HG03575 (cell line): Measurements from ENCODE around the gene OR10D3.
"Not testable (repeated sequence)": the region's sequence is repeated elsewhere in the genome, so short reads cannot be mapped to it uniquely, and the experiment has no call there.

Source experiments
- ATAC-seq: cut with Tn5 transposase; IDR thresholded peaks from one replicate; pipeline ENCODE4 v1.9.1; 2021; ENCODE audit not compliant: unreplicated experiment, insufficient number of reproducible peaks, low FRiP score; ENCODE audit errors: extremely low read depth

The OR10D3 gene, protein sequence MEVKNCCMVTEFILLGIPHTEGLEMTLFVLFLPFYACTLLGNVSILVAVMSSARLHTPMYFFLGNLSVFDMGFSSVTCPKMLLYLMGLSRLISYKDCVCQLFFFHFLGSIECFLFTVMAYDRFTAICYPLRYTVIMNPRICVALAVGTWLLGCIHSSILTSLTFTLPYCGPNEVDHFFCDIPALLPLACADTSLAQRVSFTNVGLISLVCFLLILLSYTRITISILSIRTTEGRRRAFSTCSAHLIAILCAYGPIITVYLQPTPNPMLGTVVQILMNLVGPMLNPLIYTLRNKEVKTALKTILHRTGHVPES

DNA sequence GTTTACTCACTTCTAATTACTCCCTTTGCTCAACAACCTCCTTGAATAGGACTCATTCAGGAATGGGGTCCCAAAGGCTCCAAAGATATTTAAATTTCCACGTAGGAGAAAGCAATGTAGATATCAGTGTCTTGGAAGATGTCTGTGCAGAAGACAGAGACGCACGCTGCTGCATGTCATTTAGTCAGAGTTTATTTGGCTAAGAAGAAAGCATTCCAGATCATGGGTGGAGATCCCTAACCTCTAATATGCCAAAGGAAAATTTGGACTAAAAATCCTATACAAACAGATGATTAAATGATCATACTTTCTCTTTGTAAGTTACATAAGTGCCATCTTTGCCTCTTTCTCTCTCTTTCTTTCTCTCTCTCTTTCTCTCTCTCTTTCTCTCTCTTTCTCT lies at the start of gene OR10D3:
OR10D3 (plus strand) TSS at position 278 of the 400 bp plus-strand sequence. CDS start 1,925 bp downstream, outside the sequence.
- no peak for ATAC-seq

DNA sequence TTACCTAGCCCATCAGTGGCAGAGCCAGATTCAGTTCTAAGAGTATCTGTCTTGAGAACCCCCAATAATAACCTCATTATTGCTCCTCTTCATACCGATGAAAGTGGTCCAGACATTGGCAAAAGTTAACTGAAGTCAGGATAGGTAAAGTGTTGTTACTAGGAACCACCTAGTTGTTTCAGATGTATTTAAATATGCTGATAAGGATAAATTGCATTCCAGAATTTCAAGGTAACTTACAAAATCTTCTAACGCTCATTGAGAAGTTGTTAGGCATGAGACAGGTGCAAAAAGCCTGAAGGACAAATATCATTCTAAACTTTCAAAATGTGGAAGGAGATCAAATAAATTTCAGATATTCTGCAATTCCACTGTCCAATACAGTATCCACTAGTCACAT lies 40.1 kb upstream of the OR10D3 start:
- ATAC-seq = no peak

DNA sequence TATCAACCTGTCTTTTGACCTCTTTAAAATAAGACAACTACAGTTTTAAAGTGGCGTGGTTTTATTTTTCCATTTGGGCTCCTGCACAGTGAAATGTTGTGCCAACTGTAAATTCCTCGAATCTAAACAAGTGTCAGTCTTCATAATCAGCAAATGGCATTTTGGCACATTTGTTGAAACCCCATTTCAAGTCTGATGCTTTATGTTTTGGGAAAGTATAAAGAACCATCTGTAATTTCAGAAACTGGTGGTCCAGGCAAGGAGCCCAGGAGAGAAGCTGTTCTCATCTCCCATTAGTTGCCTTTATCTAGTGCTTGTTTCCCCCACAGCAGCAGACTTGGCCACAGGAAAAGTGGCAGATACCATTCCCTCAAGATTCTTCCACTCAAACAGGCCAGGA lies 35.2 kb upstream of the OR10D3 start:
- no peak for ATAC-seq

DNA sequence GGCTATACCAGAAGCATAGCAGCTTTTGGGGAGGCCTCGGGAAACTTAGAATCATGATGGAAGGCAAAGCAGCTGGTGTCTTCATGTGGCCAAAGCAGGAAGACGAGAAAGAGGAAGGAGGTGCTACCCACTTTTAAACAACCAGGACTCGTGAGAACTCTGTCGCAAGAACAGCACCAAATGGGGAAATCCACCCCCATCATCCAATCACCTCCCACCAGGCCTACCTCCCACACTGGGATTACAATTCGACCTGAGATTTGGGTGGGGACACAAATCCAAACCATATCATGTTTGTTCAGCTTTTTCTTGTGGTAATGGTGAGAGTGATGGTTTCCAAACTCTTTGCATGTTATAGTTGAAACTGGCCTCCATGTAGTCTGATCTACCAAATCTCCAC lies 32.5 kb upstream of the OR10D3 start:
- no peak for ATAC-seq

DNA sequence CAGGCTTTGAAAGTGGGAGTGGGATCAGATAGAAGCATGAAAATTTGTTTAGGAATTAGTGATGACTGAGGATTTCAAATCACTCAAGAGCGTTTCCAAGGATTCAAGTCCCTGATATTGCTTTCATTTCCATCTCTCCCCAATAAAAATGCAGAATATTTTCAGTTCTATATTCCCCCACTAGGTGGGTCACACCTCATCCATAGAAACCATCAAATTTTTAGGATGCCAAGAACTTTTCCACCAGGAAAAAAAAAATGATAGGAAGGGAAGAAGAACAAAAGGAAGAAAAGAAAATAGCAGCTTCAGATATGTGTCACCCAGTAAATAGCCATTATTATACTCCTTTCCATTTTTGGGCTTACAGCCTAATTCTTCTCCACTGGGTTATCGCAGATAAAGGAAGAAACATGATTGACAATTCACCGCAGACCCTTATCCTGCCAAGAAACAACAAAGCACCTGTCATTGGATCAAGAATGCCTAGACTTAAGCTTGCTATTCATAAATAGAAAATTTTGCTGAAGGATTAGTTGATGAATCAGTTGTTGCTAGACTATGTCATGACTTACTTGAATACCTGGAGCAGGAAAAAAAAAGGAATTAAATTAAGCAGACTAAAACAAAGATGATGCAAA lies 30.3 kb upstream of the OR10D3 start:
- no peak for ATAC-seq

DNA sequence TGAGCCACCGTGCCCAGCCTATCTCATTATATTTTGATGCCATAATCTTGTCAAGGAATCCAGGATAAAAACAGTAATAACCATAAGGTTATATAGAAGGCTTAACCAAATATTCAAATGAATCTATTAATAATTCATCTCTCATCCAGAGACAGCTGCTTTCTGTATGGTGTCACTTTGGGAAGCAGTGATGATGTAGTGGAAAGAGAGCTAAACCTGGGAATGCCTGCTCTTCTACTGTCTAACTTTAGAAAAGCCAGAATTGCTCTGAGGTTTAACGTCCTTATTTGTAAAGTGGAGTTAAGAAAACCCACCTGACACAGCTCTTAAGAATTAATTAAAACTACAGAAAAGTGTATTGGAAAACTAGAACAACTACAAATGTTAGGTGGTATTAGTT lies 29.3 kb upstream of the OR10D3 start:
- ATAC-seq = no peak

DNA sequence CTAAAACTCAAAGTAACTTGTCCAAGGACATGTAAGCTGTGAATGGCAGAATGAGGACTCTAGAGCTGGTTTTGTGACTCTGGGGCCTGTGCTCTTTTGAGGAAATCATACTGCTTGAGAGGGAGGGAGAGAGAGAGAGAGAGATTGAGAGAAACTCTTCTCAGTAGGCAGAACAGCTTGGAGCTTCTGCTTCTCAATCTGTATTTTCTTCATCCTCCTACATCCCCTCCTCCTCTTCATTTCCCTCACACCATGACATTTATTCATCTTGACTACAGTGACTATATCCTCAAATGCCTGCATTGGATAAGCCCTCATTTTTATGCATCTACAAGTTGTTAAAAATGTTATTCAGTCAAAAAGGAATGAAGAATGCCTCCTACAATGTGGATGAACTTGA lies 23.7 kb upstream of the OR10D3 start:
- ATAC-seq = no peak

DNA sequence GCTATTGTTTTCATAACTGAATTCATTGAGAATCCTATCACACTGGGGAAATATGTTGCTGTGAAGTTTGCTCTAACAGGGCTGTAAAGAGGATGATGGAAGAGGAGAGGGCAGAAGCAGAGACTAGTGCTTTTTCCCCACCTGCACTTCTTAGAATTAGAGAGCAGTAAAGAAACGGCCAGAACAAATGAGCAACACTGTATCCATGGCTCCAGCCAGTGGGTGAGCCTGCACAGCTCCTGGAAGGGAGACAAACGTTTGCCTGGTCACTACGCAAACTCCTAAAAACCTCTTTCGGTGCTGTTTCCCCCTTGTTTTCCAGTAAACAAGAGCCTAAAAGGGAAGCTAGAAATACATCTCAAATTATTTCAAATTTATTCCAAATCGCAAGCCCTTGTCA lies 22.2 kb upstream of the OR10D3 start:
- no peak for ATAC-seq

DNA sequence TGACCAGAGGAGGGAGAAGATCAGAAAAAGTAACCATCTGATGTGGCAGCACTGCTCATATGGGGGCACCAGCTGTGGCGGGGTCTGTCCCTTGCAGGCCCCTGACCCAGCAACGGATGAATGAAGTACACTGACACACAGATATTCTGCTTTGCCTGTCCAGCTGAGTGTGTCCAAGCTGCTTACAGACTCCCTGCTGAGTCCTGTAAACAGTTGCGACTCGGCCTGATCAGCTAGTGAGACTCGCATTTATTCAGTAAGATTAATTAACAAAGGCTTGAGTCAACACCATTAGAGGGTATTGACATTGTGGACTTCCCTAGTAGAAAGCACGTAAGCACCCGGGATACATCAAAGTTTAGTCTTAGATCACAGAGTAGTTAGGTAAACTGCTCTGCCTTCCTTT lies 15.3 kb upstream of the OR10D3 start:
- no peak for ATAC-seq

DNA sequence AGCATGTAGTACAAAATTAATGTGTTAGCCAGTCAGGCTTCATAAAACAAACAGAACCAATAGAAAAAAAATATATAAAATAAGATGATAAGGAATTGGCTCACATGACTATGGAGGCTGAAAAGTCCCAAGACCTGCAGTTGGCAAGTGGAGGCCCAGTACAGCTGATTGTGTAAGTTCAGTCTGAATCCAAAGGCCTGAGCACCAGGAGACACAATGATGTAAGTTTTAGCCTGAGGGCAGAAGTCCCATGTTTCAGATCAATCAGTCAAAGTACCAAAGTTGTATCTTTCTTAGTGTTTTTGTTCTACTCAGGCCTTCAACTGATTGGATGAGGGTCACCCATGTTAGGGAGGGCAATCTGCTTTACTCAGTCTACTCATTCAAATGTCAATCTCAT lies 14.3 kb upstream of the OR10D3 start:
- ATAC-seq = no peak

DNA sequence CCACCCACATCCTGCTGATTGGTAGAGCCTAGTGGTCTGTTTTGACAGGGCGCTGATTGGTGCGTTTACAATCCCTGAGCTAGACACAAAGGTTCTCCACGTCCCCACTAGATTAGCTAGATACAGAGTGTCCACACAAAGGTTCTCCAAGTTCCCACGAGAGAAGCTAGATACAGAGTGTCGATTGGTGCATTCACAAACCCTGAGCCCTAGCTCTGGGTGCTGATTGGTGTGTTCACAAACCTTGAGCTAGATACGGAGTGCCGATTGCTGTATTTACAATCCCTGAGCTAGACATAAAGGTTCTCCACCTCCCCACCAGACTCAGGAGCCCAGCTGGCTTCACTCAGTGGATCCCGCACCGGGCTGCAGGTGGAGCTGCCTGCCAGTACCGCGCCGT lies 12.8 kb upstream of the OR10D3 start:
- ATAC-seq = not testable (repeated sequence)

DNA sequence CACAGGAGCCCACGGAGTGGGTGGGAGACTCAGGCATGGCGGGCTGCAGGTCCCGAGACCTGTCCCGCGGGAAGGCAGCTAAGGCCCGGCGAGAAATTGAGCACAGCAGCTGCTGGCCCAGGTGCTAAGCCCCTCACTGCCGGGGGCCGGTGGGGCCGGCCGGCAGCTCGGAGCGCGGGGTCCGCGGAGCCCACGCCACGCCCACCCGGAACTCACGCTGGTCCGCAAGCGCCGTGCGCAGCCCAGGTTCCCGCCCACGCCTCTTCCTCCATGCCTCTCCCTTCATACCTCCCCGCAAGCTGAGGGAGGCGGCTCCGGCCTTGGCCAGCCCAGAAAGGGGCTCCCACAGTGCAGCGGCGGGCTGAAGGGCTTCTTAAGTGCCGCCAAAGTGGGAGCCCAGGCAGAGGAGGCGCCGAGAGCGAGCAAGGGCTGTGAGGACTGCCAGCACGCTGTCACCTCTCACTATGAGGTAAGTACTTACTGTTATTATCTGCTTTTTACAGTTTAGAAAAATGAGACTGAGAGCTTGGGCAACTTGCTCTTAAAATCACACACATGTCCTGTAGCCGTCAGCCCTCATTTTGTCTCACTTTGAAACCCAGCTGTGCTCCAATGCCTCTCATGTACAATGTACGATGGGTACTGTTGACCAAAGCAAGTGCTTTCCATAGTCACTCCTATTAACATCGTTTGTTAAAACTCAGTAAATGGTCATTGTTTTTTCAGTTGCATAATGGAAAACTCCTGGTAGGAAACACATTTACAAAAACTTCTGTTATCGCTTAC lies 12.2 kb upstream of the OR10D3 start:
- no peak for ATAC-seq

DNA sequence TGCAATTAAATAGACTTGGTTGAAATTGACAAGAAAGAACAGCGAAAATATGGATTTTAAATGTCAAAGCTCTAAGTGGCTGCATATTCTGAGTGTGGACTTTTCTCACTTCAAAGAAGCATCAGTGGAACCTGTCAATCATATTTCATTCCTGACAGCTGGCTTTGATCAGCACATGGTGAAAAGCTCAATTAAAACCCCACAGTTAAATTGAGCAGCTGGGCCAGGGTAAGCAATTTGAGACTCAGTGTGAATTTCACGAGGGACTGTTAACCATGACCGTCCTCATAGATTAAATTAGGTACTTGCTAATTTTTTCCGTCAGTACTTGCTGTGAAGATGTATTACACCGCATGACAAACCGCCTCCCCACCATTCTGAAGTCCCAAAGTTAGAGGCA lies 11.0 kb upstream of the OR10D3 start:
- ATAC-seq = no peak

DNA sequence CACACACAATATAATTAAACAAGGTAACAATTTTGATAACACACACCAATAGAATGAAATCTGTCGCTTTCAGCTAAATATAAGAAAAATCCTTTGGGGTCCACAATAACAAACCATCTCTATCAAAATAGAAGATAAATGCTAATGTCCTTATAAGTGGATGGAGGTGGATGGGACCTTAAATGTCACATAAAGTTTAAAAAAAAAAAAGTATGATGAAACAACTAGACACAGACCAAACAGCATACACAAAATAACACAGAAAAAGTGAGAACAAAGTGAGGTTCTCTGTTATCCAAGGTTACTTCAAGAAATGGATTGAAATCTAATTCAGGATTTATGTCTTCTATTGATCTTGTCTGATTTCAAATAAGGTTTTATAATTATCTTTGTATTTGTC lies 10.5 kb upstream of the OR10D3 start:
- ATAC-seq = no peak

DNA sequence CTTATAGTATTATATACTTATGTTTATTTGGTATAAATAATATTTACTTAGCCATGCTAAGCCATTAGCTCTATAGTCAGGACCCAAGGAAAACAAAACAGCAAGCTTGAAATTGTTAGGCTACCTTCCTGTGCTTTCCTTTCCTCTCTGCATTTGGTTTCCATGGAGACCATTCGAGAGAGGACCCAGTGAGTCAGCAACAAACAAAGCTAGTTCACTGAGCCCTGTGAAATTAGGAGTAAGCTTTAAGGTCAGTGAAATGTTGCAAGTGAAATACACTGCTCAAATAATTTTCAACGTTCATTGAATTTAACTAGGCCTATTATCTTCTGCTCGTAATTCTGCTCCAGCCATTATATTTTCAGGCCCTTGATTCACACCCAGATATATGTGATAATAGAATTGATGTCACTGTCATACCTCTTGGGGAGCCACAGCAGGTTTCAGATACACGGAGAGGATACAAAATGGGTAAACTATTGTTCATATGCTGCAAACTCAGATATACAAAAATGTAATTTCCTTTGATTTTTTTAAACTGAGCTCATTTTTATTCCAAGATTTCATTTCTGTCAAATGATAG lies 9.1 kb upstream of the OR10D3 start:
- ATAC-seq = no peak

DNA sequence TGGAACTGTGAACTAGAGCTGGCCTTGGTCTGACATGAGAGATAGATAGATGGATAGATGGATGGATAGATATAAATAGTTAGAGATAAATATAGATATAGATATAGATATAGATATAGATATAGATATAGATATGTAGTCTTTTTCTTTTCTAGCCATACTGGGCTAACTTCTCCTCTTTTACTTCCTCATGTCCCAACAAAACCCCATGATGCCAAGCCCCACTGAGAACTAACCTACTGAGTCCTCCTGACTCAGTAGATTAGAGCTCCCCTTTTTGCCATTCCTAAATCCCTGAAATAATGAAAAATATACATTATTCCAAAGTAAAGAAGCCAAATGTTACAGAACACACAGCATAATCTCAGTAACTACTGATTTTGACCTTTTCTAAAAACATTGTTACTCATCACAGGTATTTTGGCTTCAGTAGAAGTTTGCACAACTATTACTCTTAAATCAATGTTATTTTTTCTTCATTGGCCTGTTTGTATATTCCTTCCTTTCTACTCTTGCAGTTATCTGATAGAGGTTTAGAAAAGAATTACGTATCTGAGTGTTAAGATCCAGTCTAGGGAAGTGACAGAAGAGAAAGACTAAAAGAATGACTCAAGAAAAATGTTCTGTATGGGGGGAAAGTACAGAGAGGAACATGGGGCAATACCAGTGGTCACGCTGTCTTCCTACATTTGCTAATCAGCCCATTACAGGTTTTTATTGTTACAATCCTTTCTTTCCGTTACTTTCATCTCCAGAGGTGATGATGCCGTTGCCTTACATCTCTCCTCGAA lies 6.0 kb upstream of the OR10D3 start:
- no peak for ATAC-seq

DNA sequence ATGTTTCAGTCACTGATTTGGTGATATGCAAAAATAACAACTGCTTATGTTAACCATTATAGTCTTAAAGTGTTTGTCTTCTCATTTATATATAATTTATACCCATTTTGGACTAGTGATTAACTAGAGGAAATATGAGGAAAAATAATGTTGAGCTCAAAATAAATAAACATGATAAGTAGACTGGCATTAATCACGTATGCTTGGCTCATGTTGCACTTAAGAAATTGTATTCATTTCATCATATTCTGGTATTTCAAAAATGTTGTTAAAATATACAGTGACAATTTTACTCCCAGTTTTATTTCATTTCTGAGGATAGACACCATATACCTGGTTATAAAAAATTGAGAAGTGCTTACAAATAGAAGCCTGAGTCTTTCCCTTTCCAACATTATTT lies 3.8 kb upstream of the OR10D3 start:
- no peak for ATAC-seq

DNA sequence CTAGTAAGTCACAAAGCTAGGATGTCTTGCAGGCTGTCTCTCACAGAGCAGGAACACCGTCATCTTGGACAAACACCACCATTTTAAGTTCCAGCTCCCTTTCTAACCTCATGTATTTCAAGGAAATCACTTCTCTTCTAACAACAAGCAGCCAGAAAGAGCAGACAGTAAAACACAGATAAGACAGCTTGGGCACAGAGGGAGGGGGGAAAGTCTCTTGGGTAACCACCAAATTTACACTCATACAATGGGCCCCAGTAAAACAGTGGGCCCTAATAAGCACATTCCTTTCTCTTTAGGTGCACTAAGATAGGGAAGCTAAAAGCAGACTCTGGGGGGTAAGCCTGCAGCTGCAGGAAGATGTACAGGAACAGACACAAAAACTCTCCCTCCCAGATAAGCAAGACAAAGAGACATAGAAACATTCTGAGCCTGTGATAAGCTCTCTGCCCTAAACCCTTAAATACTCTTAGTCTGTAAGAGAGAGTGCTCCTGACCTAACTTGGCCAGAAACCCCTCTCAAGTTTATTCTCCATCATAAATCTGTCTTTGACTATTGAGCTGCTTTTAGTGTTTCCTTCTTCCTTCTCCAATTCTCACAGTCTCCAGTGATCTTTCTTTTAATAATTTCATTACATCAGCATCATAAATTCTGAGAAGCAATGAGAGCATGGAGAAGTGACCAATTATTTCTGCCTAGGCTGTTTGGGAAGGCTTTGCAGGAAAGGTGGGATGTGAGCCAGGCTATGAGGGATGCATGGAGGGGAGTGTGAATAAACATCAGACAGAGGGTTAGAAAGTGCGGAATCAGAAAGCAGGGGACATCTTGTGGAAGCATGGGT lies 7.4 kb downstream of the OR10D3 start:
- ATAC-seq = no peak
